Measurements from ENCODE around the gene FNDC1.

The FNDC1 gene

DNA sequence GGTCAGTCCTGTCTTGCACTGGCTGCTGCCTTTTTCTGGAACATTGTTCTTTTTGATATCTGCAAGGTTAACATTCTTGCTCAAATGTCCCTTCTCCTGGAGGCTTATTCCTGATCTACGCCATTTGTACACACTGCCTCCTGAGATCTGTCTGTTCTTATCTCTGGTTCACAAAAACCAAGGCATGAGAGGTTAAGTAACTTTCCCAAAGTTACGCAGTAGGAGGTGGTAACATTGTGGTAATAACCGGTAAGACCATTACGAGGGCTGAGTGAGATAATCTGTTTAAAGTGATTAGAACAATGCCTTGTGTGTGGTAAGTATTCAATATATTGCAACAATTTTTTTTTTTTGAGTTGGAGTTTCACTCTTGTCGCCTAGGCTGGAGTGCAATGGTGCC, 132.1 kb downstream of the FNDC1 start:
- Histone ChIP-seq H3K4me3 (ENCODE audit: insufficient read depth, low read length, poor library complexity, severe bottlenecking) (no peak overlapping the region), H4K20me1 (ENCODE audit: low read depth, low read length) (no peaks in the 10 kb centered on the region), H3K9ac (ENCODE audit: low read length) (no peak overlapping the region), H3K4me2 (ENCODE audit: low read depth, low read length, poor library complexity, severe bottlenecking) (no peak overlapping the region), H3K36me3 (ENCODE audit: low read length) (no peaks in the 10 kb centered on the region), H3K27me3 (ENCODE audit: low read length) (no peaks in the 10 kb centered on the region), H2AFZ (ENCODE audit: low read depth, low read length, severe bottlenecking) (no peak overlapping the region), H3K9me3 (ENCODE audit: insufficient read depth, low read length) (no peaks in the 10 kb centered on the region), H3K79me2 (ENCODE audit: insufficient read depth, low read length) (no peaks in the 10 kb centered on the region), H3K9me2 (replicated peaks; ENCODE audit: insufficient read depth, low read length) (no peaks in the 10 kb centered on the region), H3K27ac (ENCODE audit: low read depth, low read length) (no peak overlapping the region), H3F3A (ENCODE audit: insufficient read depth) (no peaks in the 10 kb centered on the region)
- TF ChIP-seq EZH2phosphoT487 (conservative IDR thresholded peaks at IDR 0.05; ENCODE audit: low read length): no peak
- TF ChIP-seq, protein P1, sequence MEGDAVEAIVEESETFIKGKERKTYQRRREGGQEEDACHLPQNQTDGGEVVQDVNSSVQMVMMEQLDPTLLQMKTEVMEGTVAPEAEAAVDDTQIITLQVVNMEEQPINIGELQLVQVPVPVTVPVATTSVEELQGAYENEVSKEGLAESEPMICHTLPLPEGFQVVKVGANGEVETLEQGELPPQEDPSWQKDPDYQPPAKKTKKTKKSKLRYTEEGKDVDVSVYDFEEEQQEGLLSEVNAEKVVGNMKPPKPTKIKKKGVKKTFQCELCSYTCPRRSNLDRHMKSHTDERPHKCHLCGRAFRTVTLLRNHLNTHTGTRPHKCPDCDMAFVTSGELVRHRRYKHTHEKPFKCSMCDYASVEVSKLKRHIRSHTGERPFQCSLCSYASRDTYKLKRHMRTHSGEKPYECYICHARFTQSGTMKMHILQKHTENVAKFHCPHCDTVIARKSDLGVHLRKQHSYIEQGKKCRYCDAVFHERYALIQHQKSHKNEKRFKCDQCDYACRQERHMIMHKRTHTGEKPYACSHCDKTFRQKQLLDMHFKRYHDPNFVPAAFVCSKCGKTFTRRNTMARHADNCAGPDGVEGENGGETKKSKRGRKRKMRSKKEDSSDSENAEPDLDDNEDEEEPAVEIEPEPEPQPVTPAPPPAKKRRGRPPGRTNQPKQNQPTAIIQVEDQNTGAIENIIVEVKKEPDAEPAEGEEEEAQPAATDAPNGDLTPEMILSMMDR (IDR thresholded peaks at IDR 0.05; ENCODE audit: insufficient read depth, low read length, poor library complexity, severe bottlenecking): no peak

DNA sequence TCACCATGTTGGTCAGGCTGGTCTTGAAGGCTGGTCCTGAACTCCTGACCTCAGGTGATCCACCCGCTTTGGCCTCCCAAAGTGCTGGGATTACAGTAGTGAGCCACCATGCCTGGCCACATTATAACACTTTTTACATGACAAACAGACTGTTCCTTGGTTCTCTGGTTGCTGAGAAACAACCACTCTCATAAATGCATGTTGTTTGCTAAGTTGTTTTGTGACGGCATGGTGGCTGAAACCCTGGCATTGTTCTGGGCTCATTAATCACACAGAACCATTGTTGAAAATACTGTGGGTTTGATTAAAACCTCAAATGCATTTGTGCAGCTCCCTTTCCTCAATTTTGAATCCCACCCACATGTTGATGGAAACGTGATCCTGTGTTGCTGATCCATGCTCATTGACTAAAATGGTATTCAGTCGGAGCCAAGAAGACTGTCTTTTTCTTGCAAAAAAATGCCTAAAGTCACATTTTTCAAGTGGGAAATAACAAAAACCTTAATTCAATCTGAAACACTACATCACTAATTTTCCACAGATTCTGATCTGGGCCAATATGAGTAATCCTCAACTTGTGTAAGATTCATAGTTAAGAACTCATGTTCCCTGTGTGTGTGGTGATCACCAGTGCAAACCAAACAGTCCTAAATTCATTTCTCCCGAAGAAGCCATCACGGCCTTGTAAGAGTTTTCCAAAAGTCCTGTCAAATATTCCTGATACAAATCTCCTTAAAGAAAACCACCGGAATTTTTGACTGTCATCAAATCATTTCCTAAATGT, 132.8 kb downstream of the FNDC1 start:
- Histone ChIP-seq H3K4me3 (ENCODE audit: insufficient read depth, low read length, poor library complexity, severe bottlenecking) (no peak overlapping the region), H3K79me2 (ENCODE audit: insufficient read depth, low read length) (no peaks in the 10 kb centered on the region), H3K27me3 (ENCODE audit: low read length) (no peaks in the 10 kb centered on the region), H3K9me2 (replicated peaks; ENCODE audit: insufficient read depth, low read length) (no peaks in the 10 kb centered on the region), H4K20me1 (ENCODE audit: low read depth, low read length) (no peaks in the 10 kb centered on the region), H3K9ac (ENCODE audit: low read length) (no peak overlapping the region), H3K4me2 (ENCODE audit: low read depth, low read length, poor library complexity, severe bottlenecking) (no peak overlapping the region), H3F3A (ENCODE audit: insufficient read depth) (no peaks in the 10 kb centered on the region), H3K36me3 (ENCODE audit: low read length) (no peaks in the 10 kb centered on the region), H3K9me3 (ENCODE audit: insufficient read depth, low read length) (no peaks in the 10 kb centered on the region), H2AFZ (ENCODE audit: low read depth, low read length, severe bottlenecking) (no peak overlapping the region), H3K27ac (ENCODE audit: low read depth, low read length) (no peak overlapping the region)
- TF ChIP-seq, protein P1 (IDR thresholded peaks at IDR 0.05; ENCODE audit: insufficient read depth, low read length, poor library complexity, severe bottlenecking): no peak
- no peak for TF ChIP-seq EZH2phosphoT487 (conservative IDR thresholded peaks at IDR 0.05; ENCODE audit: low read length)

DNA sequence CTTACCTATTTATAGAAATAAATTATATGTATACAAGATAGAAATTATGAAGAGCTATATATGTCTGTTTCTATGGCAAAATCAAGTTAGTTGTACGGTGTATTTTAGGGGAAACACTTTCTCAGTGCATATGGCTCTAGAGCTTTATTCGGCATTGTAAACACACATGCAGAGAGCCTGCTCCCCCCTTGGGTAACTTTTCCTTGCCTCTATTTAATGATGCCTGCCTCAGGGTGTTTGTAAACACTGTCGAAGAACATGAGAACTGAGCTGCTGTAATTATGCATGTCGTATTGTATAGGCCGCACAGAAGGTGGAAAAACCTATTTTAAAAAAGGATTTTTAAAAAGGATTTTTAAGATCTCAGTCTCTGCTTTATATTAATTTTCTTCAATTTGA, 133.4 kb downstream of the FNDC1 start:
- Histone ChIP-seq H3K9me2 (replicated peaks; ENCODE audit: insufficient read depth, low read length) (no peaks in the 10 kb centered on the region), H3K27me3 (ENCODE audit: low read length) (no peaks in the 10 kb centered on the region), H4K20me1 (ENCODE audit: low read depth, low read length) (no peaks in the 10 kb centered on the region), H3F3A (ENCODE audit: insufficient read depth) (no peaks in the 10 kb centered on the region), H3K9ac (ENCODE audit: low read length) (no peak overlapping the region), H3K36me3 (ENCODE audit: low read length) (no peaks in the 10 kb centered on the region), H3K4me2 (ENCODE audit: low read depth, low read length, poor library complexity, severe bottlenecking) (no peak overlapping the region), H3K4me3 (ENCODE audit: insufficient read depth, low read length, poor library complexity, severe bottlenecking) (no peak overlapping the region), H3K79me2 (ENCODE audit: insufficient read depth, low read length) (no peaks in the 10 kb centered on the region), H3K27ac (ENCODE audit: low read depth, low read length) (no peak overlapping the region), H2AFZ (ENCODE audit: low read depth, low read length, severe bottlenecking) (no peak overlapping the region), H3K9me3 (ENCODE audit: insufficient read depth, low read length) (no peaks in the 10 kb centered on the region)
- no peak for TF ChIP-seq EZH2phosphoT487 (conservative IDR thresholded peaks at IDR 0.05; ENCODE audit: low read length)
- TF ChIP-seq, protein P1 (IDR thresholded peaks at IDR 0.05; ENCODE audit: insufficient read depth, low read length, poor library complexity, severe bottlenecking): no peak

Measured in SU-DHL-6 (cell line).